OCI-LY3 (cell line): Measurements from ENCODE around the gene SAMD10.

Source experiments
- H2AFZ ChIP-seq: fragments of 200-600, 300-600 bp; shearing (Covaris generic); 2 replicates; pipeline ENCODE4 v1.6.0; 2014; ENCODE audit warnings: antibody characterized with exemption, low read depth, low read length
- H3K27ac ChIP-seq: fragments of 200-600, 300-600 bp; sonication (generic); 2 replicates; pipeline ENCODE4 v1.5.1; 2014; ENCODE audit warnings: mild to moderate bottlenecking, low read length, moderate library complexity, mixed read lengths
- H3K27me3 ChIP-seq: fragments of 200-600, 300-600 bp; sonication (generic); 2 replicates; pipeline ENCODE4 v1.6.1; 2014; ENCODE audit warnings: low read depth, low read length, mixed read lengths
- H3K36me3 ChIP-seq: fragments of 200-600, 300-600 bp; sonication (generic); replicated peaks from 2 replicates; pipeline ENCODE3; 2014; ENCODE audit warnings: low read depth, low read length, mixed read lengths
- H3K4me1 ChIP-seq: fragments of 300-600, 200-600 bp; sonication (generic); 2 replicates; pipeline ENCODE4 v1.6.1; 2014; ENCODE audit warnings: low read length, mixed read lengths
- H3K4me2 ChIP-seq: fragments of 200-600, 300-600 bp; sonication (generic); 2 replicates; pipeline ENCODE4 v1.6.1; 2014; ENCODE audit warnings: low read length, mixed read lengths
- H3K4me3 ChIP-seq: fragments of 300-600, 200-600 bp; sonication (generic); 2 replicates; pipeline ENCODE4 v1.5.1; 2014; ENCODE audit warnings: antibody characterized with exemption, mild to moderate bottlenecking, low read length, moderate library complexity
- H3K79me2 ChIP-seq: fragments of 300-600, 200-600 bp; shearing (Covaris generic); 2 replicates; pipeline ENCODE4 v1.6.1; 2014; ENCODE audit warnings: mild to moderate bottlenecking, low read length, mixed read lengths
- H3K9ac ChIP-seq: fragments of 300-600, 200-600 bp; shearing (Covaris generic); 2 replicates; pipeline ENCODE4 v1.6.0; 2014; ENCODE audit warnings: mild to moderate bottlenecking, low read length, moderate library complexity
- H3K9me3 ChIP-seq: fragments of 200-600, 300-600 bp; shearing (Covaris generic); 2 replicates; pipeline ENCODE4 v1.6.1; 2014; ENCODE audit warnings: low read length, mixed read lengths; ENCODE audit not compliant: insufficient read depth
- H4K20me1 ChIP-seq: fragments of 200-600, 300-600 bp; sonication (generic); 2 replicates; pipeline ENCODE4 v1.6.1; 2016; ENCODE audit warnings: low read length, mixed read lengths; ENCODE audit not compliant: insufficient read depth
- EZH2phosphoT487 ChIP-seq: fragments of 200-600 bp; shearing (Covaris generic); IDR thresholded peaks from 2 replicates; pipeline ENCODE4 v1.6.1; 2018; ENCODE audit warnings: antibody characterized with exemption, mixed run types, low read depth
- TF ChIP-seq, protein P1 (sequence below): fragments of 200-600, 300-600 bp; sonication (generic); IDR thresholded peaks from 2 replicates; pipeline ENCODE4 v1.5.1; 2014; ENCODE audit warnings: antibody characterized with exemption, low read length, low read depth

Gene SAMD10

DNA sequence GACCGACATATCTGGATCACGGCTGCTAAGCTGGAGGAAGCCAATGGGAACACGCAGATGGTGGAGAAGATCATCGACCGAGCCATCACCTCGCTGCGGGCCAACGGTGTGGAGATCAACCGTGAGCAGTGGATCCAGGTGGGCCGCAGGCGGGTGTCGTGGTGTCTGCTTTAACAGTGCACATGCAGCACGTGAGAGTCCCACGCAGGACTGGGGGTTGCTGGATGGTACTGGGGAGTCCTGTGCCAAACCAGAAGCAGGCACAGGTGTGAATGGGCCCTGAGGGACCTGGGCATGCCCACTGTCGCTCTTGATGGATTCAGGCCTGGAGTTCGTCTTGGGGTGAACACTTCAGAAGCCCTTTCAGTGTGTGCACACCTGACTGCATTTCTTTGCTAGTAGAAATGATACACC is 31.9 kb upstream of the SAMD10 start:
- TF ChIP-seq EZH2phosphoT487: no peak
- TF ChIP-seq, protein P1, sequence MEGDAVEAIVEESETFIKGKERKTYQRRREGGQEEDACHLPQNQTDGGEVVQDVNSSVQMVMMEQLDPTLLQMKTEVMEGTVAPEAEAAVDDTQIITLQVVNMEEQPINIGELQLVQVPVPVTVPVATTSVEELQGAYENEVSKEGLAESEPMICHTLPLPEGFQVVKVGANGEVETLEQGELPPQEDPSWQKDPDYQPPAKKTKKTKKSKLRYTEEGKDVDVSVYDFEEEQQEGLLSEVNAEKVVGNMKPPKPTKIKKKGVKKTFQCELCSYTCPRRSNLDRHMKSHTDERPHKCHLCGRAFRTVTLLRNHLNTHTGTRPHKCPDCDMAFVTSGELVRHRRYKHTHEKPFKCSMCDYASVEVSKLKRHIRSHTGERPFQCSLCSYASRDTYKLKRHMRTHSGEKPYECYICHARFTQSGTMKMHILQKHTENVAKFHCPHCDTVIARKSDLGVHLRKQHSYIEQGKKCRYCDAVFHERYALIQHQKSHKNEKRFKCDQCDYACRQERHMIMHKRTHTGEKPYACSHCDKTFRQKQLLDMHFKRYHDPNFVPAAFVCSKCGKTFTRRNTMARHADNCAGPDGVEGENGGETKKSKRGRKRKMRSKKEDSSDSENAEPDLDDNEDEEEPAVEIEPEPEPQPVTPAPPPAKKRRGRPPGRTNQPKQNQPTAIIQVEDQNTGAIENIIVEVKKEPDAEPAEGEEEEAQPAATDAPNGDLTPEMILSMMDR: no peak

DNA sequence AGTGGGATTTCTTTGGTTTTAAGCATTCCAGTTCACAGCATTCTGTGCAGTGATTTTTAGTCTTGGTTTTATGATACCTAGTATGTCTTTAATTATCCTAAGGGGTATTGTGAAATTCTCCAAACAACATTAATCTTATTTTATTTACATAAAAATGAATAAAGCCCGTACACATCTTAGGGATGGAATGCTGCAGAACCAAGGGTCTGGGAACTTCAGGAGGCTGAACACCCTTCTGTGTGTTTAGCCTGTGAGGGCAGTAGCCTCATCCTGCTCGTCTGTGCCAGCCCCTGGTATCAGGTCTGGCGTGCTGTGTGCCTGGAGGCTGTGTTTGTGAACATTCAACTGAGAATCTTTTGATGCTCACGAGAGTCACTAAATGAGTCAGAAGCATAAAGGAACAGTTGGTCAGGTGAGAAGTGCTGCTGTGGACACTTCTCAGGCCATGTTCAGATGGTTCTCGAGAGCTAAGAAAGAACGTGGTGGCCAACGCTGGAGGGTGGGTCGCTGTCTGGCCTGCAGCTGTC is 31.3 kb upstream of the SAMD10 start:
- Histone ChIP-seq H3K27ac (no peak overlapping the region), H3K27me3 (no peaks in the 10 kb centered on the region), H3K9me3 (no peaks in the 10 kb centered on the region), H3K4me1 (peaks cover 6% of the 10 kb centered on the region), H2AFZ (no peak overlapping the region), H3K4me2 (no peak overlapping the region), H4K20me1 (peaks cover 7% of the 10 kb centered on the region; the same call in 1 of the 2 replicates), H3K79me2 (peaks cover 5% of the 10 kb centered on the region; the same call in 1 of the 2 replicates), H3K9ac (no peak overlapping the region), H3K36me3 (peaks cover 47% of the 10 kb centered on the region), H3K4me3 (no peak overlapping the region)
- TF ChIP-seq EZH2phosphoT487: no peak
- TF ChIP-seq, protein P1: no peak

More for the DNA sequence above, 31.9 kb upstream of the SAMD10 start:
- no peaks in the 10 kb centered on the region for H3K9me3 ChIP-seq
- no peak overlapping the region for H3K9ac ChIP-seq
- no peak overlapping the region for H3K4me3 ChIP-seq
- peaks cover 49% of the 10 kb centered on the region for H3K36me3 ChIP-seq
- peaks cover 5% of the 10 kb centered on the region; the same call in 1 of the 2 replicates for H3K79me2 ChIP-seq
- peaks cover 6% of the 10 kb centered on the region for H3K4me1 ChIP-seq
- H4K20me1 ChIP-seq: peaks cover 7% of the 10 kb centered on the region; the same call in 1 of the 2 replicates
- H2AFZ ChIP-seq: no peak overlapping the region
- no peak overlapping the region for H3K4me2 ChIP-seq
- H3K27ac ChIP-seq: no peak overlapping the region
- H3K27me3 ChIP-seq: no peaks in the 10 kb centered on the region

DNA sequence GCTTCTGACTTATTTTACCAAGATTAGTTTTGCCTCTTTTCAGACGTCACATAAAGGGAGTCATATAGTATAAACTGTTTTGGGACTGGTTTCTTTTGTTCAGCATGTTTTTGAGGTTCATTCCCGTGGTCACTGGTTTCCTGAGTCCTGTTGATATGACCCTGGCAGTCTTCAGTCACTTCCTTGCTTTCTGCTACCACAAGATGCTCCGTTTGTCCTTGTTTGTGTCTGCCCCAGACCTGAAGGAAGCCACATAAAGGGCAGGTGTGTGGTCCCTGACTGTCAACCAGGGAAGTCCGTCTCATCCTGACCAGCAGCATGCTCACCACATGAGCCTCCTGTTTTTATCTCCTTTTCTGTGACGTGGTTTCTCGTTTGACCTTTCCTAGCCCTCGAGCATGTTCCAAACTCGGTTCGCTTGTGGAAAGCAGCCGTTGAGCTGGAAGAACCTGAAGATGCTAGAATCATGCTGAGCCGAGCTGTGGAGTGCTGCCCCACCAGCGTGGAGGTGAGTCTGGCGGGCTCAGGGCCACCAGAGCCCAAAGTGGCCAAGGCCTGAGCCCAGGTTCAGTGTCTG is 30.5 kb upstream of the SAMD10 start:
- Histone ChIP-seq H3K9ac (no peak overlapping the region), H3K79me2 (peaks cover 5% of the 10 kb centered on the region; the same call in 1 of the 2 replicates), H4K20me1 (peaks cover 7% of the 10 kb centered on the region; the same call in 1 of the 2 replicates), H3K27ac (no peak overlapping the region), H3K4me3 (no peak overlapping the region), H3K36me3 (peaks cover 42% of the 10 kb centered on the region), H3K27me3 (no peaks in the 10 kb centered on the region), H3K4me1 (peaks cover 6% of the 10 kb centered on the region), H2AFZ (no peak overlapping the region), H3K4me2 (no peak overlapping the region), H3K9me3 (no peaks in the 10 kb centered on the region)
- TF ChIP-seq, protein P1: no peak
- TF ChIP-seq EZH2phosphoT487: no peak

DNA sequence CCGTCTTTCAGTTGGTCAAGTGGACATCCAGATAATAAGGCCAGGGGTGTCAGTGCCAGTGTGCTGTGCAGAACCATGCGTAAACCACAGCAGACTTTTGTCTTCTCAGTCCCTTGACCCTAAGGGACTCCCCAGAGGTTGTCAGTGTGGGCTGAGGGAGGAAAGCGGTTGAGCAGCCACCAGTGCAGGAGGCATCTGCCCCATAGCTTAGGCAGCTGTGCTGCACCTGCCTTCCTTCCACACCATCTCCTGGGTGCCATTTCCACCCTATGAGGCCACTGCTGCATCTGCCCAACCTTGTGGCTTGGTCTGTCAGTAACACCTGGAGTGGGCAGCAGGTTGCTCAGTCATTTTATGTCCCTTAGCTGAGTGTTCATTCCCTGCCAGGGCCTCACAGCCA is 27.5 kb upstream of the SAMD10 start:
- no peak overlapping the region for H3K9ac ChIP-seq
- peaks cover 48% of the 10 kb centered on the region for H3K36me3 ChIP-seq
- peaks cover 6% of the 10 kb centered on the region for H3K4me1 ChIP-seq
- no peaks in the 10 kb centered on the region for H3K27me3 ChIP-seq
- peaks cover 12% of the 10 kb centered on the region; the same call in 1 of the 2 replicates for H4K20me1 ChIP-seq
- H3K4me2 ChIP-seq: no peak overlapping the region
- no peak overlapping the region for H2AFZ ChIP-seq
- peaks cover 5% of the 10 kb centered on the region; the same call in 1 of the 2 replicates for H3K79me2 ChIP-seq
- H3K27ac ChIP-seq: no peak overlapping the region
- H3K4me3 ChIP-seq: no peak overlapping the region
- TF ChIP-seq, protein P1: no peak
- TF ChIP-seq EZH2phosphoT487: no peak
- no peaks in the 10 kb centered on the region for H3K9me3 ChIP-seq
